ENCODE results near the gene FUT7. TPM values are rescaled to one million over a fixed set of nuclear protein-coding genes. Genes with fewer than 3 reads are reported as not detected.
"Not testable (repeated sequence)": the region's sequence is repeated elsewhere in the genome, so short reads cannot be mapped to it uniquely, and the experiment has no call there.

The FUT7 gene
- polyA plus RNA-seq, 3 donors: 0.18 TPM; not detected in 2

DNA sequence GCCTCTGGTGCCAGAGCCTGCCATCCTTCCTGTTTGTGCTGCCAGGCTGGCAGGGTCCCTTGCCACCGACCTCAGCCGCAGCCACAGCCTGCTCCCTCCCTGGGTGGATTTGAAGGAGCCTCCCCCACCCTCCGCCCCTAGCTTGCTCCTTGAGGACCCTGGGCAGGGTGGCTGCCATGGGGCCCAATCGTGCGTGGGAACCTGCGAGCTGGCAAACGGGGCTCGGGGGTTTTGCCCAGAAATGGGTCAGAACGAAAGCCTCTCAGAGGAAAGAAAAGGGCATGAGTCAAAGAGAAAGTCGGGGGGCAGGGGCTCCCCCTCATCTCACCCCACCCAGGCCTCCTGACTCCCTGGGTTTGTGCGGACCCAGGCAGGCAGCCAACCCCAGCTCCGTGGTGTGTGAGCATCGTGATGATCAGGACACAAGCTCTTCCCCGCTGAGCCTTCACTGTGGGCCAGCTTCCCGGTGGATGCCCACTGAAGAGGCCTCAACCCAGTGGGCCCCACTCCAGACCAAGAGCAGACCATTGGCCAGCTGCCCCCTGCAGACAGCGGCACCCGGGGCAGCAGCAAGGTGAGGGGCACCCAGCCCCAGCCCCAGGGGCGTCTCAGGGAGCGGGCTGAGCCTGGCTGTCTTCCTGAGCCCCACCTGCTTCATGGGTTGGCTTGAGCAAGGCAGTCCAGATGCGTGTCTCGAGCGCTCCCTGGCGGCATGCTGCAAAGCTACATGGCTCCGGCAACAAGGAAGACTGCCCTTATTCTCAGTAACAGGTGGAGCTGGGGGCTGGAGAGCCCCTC is 3.0 kb upstream of the FUT7 start:
- peak; percentile 77 for DNase-seq

DNA sequence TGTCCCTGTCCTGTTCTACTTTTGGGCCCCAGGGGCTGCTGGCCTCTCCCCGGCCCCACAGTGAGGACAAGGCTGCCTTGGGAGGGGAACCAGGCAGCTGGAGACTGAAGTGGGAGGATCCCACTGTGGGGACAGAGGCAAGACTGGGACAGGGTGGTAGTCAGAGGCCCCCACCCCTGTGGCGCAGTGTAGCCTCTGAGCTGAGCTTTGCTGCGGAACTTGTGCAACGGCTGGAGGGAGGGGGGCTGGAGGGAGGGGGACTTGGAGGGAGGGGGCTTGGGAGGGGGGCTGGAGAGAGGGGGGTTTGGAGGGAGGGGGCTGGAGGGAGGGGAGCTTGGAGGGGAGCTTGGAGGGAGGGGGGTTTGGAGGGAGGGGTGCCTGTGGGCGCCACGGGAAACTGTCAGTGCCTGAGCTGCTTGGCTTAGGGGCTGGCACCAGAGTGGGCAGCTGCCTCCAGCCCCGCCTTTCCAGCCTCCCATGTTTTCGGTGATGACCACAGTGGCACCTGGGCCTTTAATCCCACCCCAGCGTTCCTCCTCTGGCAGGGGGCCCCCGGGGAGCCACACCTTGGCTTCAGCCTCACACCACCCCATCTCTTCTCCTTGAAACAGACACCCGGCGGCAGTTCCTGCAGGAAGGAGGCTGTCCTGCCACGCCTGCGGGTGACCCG is 2.3 kb upstream of the FUT7 start:
- no peak for DNase-seq

DNA sequence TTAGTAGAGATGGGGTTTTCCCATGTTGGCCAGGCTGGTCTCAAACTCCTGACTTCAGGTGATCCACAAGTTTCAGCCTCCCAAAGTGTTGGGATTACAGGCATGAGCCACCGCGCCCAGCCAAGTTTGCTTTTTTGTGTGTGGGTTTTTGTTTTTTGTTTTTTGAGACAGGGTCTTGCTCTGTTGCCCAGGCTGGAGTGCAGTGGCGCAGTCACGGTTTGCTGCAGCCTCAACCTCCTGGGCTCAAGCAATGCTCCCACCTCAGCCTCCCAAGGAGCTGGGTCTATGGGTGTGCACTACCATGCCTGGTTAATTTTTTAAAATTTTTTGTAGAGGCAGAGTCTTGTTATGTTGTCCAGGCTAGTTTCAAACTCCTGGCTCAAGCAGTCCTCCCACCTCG is 1.6 kb upstream of the FUT7 start:
- not testable (repeated sequence) for DNase-seq

DNA sequence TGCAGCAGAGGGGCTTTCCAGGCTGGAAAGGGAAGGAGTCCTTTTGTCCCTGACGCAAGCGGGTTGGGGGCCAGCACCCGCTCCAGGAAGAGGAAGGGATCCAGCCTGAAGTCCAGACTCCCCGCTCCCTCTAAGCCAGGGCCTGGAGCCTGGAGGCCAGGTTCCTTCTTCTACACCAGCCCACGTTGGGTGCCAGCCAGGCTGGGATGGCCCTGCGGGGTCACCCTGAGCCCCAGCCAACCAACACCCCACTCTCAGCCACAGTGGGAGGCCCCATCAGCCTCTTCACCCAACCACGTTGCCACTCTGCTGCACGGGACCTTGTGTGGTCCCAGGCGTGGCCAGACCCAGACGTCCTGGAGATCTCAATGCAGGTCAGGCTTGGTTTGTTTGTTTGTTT is 970 bp upstream of the FUT7 start:
- no peak for DNase-seq

DNA sequence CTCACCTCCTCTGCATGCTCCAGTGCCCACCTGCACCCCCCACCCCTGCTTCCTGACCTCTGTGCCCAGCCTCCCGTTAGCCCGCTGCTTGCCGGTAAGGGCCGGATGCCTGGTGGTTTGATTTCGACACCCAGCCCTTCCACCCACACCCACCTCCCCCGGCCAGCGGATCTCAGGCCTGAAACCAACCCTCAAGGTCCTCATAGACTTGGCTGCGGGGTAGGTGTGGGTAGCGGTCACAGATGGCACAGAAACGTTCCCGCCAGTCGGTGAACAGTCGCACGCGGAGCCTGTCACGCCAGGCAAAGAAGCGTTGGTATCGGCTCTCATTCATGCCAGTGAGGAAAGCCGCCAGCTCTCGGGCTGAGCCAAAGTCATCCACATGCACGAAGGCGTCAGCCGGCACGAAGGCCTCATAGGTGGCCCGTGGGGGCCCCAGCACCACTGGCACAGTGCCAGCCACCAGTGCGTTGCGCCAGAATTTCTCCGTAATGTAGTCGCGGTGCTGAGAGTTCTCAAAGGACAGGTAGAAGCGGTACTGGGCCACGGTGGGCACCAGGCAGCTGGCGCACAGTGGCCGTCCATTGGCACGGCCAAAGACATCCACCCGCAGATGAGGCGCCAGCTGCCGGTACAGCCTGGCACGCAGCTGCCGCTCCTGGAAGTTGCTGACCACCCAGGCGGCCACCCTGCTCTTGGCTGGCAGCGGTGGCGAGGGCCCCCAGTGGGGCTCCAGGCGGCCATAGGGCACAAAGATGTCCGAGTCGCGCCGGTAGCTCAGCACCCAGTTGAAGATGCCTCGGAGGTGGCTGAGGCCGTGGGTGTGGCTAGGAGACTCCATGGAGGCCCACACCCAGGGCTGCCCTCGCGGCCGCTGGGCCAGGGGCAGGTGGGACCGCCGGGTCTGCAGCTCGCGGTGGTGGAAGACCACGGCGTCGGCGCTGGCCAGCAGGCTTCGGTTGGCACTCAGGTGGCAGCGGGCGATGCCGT is 1.1 kb downstream of the FUT7 start:
- no peak for DNase-seq

DNA sequence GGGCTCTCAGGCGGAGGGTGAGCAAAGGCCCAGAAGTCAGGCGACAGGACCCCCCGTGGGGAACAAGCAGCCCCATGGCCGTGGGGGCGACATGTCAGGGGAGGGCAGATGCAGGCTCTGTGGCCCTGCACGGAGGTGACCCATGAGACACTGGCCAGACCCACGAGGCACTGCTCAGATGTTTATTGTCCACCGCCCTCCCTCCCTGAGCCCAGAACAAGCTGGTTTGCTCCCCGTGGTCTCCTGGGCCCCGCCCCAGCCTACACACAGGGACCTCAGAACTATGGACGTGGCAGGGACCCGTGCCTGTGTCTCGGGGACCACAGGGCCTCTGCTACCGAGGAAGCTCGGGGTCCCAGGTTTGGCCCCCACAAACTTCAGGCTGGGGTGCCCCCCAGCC is 1.9 kb downstream of the FUT7 start:
- DNase-seq: no peak

DNA sequence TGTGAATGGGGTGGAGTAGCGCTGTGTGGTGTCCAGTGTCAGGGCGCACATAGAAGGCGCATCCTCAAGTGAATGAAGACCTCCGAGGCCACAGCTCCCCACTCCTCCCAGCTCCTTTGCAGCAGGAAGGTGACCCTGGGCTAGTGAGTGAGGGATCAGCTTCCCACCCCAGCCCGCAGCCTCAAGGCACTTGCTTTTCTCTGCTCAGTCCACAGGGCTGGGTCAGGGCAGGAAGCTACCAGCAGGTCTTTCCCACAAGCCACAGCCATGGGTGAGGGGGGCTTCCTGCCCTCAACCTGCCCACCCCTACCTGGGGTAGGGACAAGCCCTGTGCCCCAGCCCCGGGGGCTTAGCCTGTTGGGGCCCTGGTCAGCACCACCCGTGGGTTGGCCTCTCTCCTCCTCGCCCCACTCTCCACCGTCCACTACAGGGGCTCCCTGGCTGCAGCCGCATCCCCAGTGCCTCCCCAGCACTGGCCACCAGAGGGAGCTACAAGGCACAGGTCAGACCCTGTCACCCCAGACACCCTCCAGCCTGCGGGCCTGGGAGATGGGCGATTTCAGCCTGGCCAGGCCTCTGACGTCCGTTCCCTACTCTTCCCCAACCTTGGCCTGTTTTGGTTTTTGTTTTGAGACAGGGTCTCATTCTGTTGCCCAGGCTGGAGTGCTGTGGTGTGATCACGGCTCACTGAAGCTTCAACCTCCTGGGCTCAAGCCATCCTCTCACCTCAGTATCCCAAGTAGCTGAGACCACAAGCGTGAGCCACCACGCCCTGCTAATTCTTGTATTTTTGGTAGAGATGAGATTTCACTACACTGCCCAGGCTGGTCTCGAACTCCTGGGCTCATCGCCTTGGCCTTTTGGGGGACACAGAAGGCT is 2.6 kb downstream of the FUT7 start:
- DNase-seq: no peak

DNA sequence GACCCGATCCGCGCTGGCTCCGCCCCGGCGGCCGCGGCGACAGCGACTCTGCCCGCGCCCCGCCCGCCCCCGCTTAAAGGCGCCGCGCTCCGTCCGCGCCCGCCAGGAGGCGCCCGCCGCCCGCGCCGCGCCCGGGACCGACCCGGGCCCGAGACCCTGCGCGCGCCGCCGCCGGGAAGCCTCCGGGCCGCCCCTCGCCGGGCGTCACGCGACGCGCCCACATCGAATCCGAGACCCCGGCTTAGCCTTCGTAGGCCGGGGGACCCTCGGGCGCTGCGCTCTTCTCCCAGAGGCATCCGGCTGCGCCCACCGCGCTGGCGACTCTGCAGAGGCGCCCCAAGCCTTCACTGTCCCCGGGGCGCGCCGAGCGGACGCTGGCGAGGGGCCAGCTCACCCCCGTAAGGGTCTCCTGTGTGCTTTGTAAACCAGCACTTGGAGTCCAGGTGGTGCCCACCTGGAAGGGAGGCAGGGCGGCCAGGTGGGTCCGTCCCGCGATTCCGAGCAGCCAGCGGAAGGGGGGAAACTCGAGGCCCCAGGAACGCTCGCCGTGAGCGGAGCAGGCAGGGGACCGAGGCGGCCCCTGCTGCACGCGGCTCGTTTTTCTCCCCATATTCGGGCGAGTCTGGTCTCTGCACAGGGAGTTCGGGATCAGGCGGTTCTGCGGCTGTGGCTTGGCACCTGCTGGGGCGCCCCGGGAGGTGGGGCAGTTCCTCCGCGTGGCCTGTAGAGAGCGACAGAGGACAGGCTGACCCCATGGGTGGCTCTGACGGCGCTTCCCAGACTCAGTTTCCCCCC is 3.4 kb downstream of the FUT7 start:
- DNase-seq: no peak

DNA sequence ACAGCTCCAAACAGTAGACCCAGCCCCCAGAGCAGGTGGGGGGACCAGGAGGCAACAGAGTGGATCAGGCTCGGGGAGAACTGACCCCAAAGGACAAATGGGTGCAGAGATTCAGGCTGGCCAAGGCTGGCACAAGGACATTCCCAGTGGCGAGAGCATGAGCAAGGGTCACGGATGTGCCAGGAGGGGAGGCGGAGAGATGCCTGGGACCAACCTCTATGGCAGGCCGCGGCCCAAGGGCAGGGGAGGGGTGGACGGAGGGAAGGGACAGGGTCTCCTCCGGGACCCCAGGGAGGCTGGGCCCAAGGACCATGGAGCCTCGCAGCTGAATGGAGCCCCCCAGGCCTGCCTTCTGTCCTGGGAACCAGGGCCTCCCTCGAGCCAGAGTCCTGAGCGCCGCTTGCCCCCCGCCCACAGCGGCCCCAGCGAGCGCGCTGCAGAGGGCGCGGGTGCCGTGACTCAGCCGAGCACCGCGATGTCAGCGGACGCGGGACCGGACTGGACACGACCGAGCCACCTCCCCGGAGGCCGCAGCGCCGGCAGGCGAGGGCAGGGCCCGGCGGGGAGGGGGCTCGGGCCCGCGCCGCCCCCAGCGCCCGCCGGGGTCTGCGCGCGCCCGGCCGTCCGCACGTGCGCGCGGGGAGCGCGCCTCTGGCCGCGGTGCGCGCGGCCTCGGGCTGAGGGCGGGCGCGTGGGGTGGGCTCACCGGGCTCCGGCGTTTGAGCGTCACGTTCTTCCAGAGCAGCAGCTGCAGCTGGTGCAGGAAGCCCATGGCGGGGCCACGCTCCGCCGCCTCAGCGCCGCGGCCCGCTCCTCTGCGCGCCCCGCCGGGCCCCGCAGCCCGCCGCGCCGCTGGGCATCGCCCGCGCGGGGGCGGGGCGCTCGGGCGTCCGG is 4.3 kb downstream of the FUT7 start, which contains the start of gene ABCA2:
TSS of gene ABCA2 (minus strand) at position 869 of the 894 bp plus-strand sequence. CDS start at position 772, 97 bp downstream.
- no peak for DNase-seq

DNA sequence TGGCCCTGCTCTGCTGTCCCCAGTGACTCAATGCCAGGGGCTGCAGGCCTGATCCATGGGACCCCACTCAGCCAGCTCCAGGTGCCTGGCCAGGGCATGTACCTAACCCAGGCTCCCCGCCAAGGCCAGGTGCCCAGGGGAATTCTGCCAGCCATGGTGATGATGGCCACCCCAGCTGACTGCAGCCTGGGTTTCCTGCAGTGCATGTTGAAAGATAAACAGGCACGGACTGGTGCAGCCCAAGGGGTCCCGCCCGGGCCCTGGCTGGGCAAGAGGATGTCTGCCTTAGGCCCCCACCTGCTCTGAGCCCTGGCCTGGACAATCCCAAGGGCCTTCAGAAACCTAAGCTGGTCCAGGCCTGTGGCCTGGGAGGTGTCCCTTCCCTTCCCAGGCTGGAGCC is 5.1 kb downstream of the FUT7 start:
- no peak for DNase-seq

DNA sequence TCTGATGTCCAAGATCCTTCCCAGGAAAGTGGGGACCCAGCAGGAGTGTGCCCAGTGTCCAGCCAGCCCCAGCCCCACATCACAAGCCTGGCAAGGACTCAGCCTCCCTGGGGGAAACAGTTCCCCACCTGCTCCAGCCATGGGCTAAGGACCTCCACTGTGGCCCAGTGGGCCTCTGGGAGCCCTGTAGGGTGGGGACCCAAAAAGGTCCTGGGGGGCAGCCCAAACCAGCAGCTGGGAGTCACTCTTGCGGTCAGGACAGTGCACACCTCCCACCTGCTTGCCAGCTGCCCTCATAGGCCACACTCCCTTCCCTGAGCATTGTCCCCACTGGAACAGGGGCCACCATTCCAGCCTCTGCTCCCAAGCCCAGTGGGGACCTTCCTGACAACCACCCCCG is 5.5 kb downstream of the FUT7 start:
- DNase-seq: no peak

DNA sequence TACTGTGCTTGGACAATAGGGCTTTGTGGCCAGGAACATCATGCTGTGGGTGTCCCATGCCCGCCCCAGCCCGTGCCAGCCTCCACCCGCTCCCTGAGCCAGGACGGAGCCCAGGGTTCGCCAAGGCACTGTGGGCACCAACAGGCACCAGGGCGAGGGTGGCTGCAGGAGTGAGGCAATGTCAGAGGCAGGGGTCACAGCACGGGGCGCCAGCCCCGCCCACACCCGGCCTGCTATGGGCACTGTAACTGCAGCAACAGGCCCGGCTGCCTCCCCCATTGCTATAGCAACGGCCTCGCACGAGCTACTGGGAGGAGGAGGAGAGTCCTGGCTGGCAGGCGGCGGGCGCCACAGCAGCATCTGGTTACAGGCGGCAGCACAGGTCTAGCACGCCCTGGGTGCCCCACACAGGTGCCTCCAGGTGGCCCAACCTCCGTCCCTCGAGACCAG is 6.3 kb downstream of the FUT7 start:
- DNase-seq: peak; percentile 85

DNA sequence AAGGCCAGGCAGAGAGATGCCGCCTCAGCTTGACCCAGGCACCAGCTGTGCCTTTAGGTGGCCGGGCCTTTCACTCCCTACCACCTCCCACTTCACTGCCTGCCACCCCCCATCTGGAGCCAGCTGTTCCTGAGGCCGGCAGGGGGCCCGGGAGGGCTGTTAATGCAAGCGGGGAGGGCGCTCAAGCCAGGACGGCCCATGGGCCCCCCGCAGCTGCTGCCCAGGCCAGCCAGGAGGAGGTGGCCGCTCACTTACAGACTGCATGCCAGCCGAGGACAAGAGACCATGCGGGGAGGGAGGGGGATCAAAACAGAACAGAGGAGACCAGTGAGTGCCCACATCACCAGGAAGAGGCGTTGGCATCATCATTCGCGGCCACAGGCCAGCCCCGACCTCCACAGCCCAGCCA is 8.3 kb downstream of the FUT7 start:
- no peak for DNase-seq

DNA sequence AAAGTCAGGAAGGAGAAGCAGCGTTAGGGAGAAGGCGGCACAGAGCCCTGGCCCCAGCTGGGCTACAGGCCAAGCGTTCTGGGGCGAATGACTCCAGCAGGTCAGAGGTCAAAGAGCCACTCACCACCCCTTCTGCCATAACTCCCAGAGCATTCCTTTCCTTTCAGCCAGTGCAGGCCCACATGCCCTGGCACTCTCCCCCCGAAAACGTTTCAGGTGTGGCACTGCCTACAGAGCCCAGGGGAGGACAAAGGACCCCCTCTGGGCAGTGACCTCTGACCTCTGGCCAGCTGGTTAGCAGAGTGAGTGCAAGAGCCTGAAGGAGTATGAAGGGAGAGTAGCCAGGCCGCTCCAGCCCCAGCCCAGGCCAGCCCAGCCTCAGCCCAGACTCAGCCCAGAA is 8.7 kb downstream of the FUT7 start:
- DNase-seq: no peak

DNA sequence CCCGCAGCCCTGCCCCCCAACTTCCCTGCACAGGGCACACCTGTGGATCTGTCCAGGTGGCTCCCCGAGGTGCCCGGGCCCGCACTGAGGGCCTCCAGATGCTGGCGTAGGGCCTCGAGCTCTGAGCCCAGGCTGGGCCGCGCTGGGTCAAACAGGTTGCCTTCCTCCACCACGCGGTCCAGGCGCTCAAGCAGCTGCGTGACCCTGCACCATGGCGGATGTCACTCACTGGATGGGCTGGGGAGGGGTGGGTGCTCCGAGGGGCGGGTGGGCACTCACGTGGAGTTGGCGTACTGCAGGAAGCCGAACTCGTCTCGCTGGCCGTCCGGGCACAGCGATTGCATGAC is 9.3 kb downstream of the FUT7 start:
- no peak for DNase-seq

DNA sequence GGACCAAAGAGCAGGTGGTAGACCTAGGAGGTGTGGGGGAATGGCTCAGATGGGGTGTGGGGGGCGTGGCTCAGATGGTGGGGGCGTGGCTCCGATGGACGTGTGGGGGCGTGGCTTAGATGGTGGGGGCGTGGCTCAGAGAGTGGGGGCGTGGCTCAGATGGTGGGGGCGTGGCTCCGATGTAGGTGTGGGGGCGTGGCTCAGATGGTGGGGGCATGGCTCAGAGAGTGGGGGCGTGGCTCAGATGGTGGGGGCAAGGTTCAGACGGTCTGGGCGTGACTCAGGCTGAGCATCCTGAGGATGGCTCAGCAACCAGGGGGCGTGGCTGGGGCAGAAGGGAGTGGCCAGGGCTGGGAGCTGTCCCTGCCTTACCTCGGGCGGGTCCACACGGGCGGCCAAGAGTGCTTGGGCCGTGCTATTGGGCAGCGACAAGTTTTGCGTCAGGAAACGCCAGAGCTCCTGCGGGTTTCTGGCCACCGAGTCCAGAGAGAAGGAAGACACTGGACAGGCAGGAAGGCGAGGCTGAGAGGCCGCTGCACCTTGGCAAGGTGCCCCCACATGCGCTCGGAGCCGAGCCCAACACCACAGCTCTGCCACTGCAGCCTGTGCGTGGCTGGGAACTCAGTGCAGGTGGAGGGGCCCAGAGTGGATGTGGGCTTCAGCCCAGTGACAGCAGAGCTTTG is 9.8 kb downstream of the FUT7 start:
- no peak for DNase-seq

DNA sequence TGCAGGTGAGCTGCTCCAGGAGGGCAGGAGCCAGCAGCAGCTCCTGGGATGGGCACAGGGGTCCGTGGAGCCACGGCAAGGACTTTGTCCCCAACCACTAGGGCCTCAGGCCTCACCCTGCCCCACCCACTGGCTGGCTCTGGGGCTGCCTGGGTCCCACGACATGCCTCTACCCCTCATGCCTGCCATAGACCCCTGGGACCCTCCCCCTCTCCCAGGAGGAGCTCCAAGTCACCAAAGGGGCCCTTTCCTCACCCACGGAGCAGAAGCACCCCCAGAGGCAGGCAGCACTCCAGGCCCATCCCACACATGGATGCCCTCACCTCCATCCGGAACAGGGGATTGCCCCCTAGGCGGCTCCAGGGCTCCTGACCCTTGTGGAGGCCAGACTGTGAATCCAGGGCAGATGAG is 10.3 kb downstream of the FUT7 start:
- DNase-seq: no peak

DNA sequence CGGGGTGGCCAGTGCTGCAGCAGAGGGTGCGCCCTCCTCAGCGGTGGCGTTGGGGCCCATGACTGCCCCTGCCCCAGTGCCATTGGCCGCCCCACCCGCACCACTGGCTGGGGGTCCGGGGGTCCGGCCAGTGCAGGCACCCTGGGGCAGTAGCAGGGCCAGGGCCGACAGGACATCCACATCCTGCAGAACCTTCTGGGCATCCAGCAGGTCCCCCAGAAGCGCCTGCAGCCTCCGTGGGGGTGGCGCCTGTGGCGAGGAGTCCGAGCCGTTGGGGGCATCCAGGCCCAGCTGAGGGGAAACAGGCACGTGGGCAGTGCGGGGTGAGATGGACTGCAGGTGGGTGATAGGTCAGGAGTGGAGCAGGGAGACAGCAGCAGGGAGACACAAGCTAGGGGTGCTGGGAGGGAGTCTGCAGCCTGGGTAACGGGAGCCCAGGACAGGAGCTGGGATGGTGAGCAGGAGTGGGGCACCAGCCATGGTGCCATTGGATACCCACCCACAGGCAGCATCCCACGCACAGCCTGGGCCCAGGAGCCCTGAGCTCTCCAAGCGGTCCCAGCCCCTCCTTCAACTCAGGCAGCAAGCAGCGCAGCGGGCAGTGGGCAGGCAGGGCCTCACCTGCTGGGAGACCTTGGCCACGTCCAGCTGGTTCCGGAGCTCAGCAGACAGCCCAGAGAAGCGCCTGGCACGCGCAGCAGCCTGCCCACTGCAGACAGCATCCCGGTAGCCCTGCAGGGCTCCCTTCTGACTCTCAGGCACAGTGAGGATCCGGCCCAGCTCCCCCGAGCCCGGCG is 10.9 kb downstream of the FUT7 start:
- no peak for DNase-seq

Measured in renal pelvis (tissue), 4 donors.